ENCODE results near the gene SSB.
"Not testable (repeated sequence)": the region's sequence is repeated elsewhere in the genome, so short reads cannot be mapped to it uniquely, and the experiment has no call there.

SSB gene

DNA sequence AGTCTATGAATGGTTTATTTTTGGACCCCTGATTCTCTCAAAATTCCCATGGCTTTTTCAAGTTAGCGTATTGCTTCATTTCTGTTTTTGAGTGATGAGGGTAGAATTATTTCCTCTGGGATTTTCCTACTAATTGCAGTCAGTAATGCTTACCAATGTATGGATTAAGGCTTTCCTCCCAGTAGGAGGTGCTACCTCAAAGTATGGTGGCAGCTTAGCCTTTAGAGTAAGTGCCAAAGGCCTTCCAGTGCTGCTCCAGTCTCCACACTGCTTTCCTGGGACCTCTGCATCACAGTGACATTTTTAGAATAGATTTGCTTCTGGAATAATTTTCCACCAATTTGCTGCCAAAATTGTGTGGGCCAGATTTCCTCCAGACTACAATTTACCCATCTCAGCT is 16.2 kb upstream of the SSB start:
- DNase-seq, result no peak

- DNase-seq, result no peak
Observed at GRCh38 chr2:169790581-169790980, 8.1 kb upstream of the SSB start.

DNA sequence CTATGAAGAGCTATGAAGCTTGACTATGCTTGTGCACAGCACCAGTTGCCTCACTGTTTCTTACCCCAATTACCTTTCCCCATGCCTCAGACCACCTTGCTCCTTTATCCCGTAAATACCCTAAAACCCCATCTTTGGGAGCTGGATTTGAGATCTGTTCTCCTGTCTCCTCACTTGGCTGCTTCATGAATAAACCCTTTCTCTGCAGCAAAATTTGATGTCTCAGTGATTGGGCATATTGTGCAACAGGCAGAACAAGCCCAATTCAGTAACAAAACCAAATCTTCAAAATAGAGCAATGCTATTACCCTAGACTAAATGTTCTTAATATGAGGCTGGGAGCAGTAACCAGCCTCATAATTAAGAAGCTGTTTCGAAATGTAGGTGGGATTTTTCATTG is 3.5 kb upstream of the SSB start:
- no peak for DNase-seq

DNA sequence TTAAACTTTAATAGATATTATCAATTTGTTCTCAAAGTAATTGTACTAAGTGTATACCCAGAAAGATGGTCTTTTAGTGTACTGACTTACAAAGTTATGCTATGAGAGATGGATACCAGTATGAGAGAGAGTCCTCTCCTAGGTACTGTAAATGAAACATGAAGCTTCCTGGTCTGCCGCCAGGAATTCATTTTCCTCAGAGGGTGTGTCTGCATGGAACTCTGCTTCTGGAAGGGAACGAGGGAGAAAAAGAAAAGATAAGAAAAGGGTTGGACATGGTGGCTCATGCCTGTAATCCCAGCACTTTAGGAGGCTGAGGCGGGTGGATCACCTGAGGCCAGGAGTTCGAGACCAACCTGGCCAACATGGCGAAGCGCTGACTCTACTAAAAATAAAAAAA is 2.2 kb upstream of the SSB start:
- no peak for DNase-seq

GRCh38 chr2:169797601-169798000 is 1.1 kb upstream of the SSB start:
- DNase-seq, result no peak

GRCh38 chr2:169798397-169798717 is 314 bp upstream of the SSB start:
- no peak for DNase-seq

DNA sequence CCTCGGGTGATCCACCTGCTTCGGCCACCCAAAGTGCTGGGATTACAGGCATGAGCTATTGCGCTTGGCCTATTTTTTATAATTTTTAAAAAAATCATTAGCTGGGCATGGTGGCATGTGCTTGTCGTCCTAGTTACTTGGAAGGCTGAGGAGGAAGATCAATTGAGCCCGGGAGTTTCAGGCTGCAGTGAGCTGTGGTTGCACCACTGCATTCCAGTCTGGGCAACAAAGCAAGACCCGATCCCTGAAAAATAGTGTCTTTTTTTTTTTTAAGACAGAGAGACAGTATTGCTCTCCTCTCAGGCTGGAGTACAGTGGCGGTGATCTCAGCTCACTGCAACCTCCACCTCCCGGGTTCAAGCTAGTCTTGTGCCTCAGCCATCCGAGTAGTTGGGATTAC is 4.8 kb downstream of the SSB start:
- DNase-seq, result no peak

DNA sequence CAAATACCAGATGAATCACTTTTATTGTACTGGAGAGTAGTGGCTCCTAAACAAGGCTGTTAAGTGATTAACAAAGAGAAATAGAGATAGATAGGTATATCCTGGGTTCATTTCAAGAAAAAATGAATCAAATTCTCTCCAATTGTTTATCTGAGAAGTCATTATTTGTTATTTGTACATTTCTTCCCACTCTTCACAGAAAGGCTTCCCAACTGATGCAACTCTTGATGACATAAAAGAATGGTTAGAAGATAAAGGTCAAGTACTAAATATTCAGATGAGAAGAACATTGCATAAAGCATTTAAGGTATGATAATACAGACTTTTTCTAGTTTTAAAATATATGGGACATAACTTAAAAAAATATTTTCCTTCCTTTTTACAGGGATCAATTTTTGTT is 7.9 kb downstream of the SSB start:
- DNase-seq, result no peak

DNA sequence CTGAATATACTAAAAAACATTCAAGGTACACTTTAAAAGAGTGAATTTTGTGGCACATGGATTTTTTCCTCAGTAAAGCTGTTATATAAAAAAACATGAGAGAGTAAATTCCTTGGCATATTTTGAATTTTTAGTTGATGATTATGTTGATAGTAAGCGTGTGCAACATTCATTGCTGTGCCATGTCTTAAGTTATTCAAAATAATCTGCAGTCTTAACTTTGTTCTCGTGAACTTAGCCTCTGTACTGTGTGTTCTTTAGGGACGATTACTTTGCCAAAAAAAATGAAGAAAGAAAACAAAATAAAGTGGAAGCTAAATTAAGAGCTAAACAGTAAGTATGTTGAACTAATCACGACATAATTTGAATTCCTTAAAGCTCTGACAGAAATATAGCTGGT is 9.6 kb downstream of the SSB start:
- DNase-seq, result no peak

GRCh38 chr2:169815849-169816248 is 17.2 kb downstream of the SSB start:
- no peak for DNase-seq

- not testable (repeated sequence) for DNase-seq
Observed at GRCh38 chr2:169816961-169817360, 18.3 kb downstream of the SSB start.

DNA sequence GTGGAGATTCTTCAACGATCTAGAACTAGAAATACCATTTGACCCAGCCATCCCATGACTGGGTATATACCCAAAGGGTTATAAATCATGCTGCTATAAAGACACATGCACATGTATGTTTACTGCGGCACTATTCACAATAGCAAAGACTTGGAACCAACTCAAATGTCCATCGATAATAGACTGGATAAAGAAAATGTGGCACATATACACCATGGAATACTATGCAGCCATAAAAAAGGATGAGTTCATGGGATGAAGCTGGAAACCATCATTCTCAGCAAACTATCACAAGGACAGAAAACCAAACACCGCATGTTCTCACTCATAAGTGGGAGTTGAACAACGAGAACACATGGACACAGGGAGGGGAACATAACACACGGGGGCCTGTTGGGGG is 18.7 kb downstream of the SSB start:
- DNase-seq, result not testable (repeated sequence)

- DNase-seq, result no peak
Observed at GRCh38 chr2:169818241-169818640, 19.6 kb downstream of the SSB start.

DNA sequence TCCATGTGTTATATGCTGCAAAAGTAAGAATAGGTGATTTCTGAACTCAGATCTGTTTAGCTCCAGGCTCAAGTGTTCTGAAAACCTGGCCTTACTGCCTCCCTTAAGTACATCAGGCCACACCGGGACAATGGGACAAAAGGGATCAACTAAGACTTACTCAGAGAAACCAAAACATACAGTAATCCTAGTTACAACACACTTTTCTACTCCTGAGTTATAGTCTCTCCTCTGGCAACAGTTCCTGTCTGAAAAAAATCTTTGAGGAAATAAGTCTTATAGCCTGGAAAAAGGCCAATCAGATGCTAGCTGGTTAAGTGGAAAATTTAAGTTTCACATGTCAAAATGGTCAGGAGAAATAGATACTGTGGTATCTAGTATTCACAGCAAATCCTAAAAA is 20.4 kb downstream of the SSB start:
- DNase-seq, result no peak

DNA sequence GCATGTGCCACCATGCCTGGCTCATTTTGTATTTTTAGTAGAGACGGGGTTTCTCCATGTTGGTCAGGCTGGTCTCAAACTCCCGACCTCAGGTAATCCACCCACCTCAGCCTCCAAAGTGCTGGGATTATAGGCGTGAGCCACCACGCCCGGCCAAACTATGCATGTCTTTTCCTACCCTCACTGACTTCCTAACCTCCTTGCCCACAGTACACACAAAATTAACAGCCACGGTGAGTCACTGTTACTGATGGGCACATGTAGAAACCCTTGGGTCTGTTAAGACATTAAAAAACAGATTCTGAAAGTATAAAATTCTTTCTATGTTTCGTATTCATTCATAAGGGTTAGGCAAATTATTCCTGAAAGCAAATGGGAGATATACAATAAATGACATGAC is 21.4 kb downstream of the SSB start:
- DNase-seq, result peak; percentile 12

DNA sequence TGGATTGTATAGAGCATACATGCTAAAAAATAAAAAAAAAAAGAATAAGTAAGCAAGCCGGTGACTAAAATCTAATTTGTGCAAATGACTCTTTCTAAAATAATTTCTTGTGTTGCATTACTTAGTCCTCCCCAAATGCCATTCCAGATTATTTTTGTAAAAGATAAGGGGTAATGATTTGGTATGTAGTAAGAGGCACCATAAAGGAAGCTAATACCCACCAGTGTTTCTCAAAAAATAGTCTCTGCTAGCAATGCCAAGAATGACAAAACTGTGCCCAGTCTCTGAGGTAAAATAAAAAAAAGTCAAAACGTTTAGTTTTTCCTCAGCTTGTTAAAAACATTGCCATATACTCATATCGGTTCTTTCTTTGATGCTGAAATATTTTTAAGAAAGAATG is 23.4 kb downstream of the SSB start:
- DNase-seq, result no peak

DNA sequence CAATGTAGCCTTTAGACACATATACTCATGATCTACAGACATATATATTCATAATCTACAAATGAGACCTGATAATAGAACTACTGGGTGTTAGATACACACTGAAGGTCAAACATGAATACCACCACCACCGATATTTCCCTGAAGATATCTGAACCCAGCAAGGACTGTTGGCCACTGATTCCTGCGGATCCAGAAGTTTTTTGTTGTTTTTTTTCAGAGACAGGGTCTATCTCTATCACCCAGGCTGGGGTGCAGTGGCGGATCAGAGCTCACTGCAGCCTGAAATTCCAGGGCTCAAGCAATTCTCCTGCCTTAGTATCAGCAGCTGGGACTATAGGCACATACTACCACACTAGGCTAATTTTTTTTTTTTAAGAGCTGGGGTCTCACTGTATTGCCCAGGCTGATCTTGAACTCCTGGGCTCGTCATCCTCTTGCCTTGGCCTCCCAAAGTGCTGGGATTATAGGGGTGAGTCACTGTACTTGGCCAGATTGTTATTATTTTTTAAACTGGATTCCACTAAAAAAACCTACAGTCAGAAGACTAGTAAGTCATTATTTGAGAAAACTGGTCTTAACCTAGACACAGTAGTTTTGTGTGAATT is 24.2 kb downstream of the SSB start:
- no peak for DNase-seq

DNA sequence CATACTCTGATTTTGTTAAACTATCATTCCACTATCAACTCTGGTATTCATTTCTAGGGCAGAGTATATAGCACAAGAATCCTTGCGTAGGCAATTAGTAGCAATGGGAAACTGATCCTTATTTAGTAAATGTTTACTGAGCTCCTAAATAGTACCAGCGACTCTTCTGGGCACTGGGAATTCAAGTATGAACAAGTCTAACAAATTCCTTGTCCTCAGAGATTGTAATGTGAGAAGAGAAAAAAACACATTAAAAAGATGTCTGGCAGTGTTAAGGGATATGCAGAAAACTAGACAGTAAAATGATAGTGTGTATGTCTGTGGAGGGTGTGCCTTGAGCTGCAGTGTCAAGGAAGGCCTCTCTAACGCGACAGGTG is 25.3 kb downstream of the SSB start:
- DNase-seq, result no peak

GRCh38 chr2:169824373-169825333 is 26.0 kb downstream of the SSB start, which contains the start of gene METTL5:
Gene METTL5 (minus strand): TSS chr2:169824905. CDS start chr2:169824597, 308 bp downstream.
- peak; percentile 71 for DNase-seq

DNA sequence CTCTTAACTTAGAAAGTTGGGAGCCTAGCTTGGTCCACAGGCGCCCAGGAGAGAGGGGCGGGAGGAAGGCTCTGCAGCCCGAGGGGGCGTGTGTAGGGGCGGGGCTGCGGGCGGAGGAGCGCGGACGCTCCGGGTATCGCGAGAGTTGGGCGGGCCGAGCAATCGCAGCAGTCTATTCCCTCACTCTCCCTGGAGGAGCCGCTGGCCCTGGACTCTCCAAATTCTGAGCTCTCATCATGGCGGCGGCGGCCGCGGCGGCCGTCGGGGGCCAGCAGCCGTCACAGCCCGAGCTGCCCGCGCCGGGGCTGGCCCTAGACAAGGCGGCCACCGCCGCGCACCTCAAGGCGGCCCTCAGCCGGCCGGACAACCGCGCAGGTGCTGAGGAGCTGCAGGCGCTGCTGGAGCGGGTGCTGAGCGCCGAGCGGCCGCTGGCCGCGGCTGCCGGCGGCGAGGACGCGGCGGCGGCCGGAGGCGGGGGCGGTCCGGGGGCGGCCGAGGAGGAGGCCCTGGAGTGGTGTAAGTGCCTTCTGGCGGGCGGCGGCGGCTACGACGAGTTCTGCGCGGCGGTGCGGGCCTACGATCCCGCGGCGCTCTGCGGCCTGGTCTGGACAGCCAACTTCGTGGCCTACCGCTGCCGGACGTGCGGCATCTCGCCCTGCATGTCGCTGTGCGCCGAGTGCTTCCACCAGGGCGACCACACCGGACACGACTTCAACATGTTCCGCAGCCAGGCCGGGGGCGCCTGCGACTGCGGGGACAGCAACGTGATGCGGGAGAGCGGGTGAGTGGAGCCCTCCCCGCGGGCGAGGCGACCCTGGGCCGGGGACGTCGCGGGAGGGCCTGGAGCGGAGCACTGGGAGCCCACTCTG is 28.8 kb downstream of the SSB start, which contains the start of gene UBR3:
TSS of gene UBR3 (plus strand) at position 183 of the 869 bp plus-strand sequence. CDS start at position 237, 54 bp downstream.
- peak; percentile 81 for DNase-seq

- no peak for DNase-seq
Observed at GRCh38 chr2:169828141-169828811, 29.6 kb downstream of the SSB start.

- DNase-seq, result no peak
Observed at GRCh38 chr2:169834401-169834800, 35.7 kb downstream of the SSB start.
